Sigmoid colon (tissue), 4 donors: Measurements from ENCODE around the gene CADM4.

Experiments used
- EP300 ChIP-seq, 4 donors: sonication (generic); formaldehyde crosslinking; IDR thresholded peaks; one replicate each; pipeline ENCODE4 v1.6.1; 2017; ENCODE audit warnings: antibody characterized with exemption in 4 of 4
- TF ChIP-seq, protein P1 (sequence below), 4 experiments: fragments of 450-650 bp in 3 of 4; fragments of 200-600 bp in 1 of 4; IDR thresholded peaks; one replicate each; pipeline ENCODE4 v1.5.1; 2016 to 2019; ENCODE audit warnings: antibody characterized with exemption in 4 of 4, mild to moderate bottlenecking in 3 of 4, moderate library complexity in 2 of 4

DNA sequence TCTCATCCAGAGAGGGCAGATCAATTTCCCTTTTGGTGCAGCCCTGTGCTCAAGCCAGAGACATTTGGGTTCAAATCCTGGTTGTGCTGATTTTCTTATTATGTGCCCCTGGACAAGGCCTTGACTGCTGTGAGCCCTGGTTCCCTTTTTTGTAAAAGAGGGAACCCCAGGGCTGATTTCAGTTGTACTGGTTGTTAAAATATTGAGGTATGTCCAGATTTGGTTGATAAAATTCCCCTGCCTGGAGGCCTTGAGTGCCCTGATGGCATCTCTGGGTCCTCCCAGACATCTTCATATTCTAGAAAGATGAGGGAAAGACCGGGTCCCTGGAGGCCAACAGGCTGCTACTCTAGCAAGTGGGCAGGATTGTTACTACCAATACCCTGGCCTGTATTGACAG lies 44.7 kb upstream of the CADM4 start:
- TF ChIP-seq EP300 (IDR thresholded peaks at IDR 0.05) = no peak
- TF ChIP-seq, protein P1, sequence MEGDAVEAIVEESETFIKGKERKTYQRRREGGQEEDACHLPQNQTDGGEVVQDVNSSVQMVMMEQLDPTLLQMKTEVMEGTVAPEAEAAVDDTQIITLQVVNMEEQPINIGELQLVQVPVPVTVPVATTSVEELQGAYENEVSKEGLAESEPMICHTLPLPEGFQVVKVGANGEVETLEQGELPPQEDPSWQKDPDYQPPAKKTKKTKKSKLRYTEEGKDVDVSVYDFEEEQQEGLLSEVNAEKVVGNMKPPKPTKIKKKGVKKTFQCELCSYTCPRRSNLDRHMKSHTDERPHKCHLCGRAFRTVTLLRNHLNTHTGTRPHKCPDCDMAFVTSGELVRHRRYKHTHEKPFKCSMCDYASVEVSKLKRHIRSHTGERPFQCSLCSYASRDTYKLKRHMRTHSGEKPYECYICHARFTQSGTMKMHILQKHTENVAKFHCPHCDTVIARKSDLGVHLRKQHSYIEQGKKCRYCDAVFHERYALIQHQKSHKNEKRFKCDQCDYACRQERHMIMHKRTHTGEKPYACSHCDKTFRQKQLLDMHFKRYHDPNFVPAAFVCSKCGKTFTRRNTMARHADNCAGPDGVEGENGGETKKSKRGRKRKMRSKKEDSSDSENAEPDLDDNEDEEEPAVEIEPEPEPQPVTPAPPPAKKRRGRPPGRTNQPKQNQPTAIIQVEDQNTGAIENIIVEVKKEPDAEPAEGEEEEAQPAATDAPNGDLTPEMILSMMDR (IDR thresholded peaks at IDR 0.05) = no peak
